Prostate gland (tissue), 2 donors: Measurements from ENCODE around the gene ACSM6.

Experiments used
- POLR2A ChIP-seq: fragments of 450-650 bp; IDR thresholded peaks from one replicate; pipeline ENCODE4 v1.6.1; 2016; ENCODE audit warnings: antibody characterized with exemption, mild to moderate bottlenecking
- TF ChIP-seq, protein P1 (sequence below), 4 experiments: fragments of 200-600 bp in 2 of 4; fragments of 450-650 bp in 2 of 4; sonication (generic) in 2 of 4; IDR thresholded peaks; 1 replicate in 3 of 4; 2 replicates in 1 of 4; pipeline ENCODE4 v1.5.1; 2016 to 2019; ENCODE audit warnings: antibody characterized with exemption in 4 of 4, mild to moderate bottlenecking in 2 of 4, moderate library complexity in 2 of 4

DNA sequence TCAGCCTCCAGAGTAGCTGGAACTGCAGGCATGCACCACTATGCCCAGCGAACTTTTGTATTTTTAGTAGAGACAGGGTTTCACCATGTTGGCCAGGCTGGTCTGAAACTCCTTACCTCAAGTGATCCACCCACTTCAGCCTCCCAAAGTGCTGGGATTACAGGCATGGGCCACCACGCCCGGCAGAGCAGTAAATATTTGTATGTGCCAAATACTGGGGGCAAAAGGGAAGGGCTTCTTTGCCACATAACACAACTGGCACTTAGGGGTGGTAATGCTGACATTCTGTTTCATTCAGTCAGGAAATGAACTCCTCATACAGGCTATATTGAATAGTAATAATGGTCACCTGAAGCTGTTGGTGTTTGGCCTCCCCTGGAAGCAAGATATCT, 41.6 kb downstream of the ACSM6 start:
- TF ChIP-seq, protein P1, sequence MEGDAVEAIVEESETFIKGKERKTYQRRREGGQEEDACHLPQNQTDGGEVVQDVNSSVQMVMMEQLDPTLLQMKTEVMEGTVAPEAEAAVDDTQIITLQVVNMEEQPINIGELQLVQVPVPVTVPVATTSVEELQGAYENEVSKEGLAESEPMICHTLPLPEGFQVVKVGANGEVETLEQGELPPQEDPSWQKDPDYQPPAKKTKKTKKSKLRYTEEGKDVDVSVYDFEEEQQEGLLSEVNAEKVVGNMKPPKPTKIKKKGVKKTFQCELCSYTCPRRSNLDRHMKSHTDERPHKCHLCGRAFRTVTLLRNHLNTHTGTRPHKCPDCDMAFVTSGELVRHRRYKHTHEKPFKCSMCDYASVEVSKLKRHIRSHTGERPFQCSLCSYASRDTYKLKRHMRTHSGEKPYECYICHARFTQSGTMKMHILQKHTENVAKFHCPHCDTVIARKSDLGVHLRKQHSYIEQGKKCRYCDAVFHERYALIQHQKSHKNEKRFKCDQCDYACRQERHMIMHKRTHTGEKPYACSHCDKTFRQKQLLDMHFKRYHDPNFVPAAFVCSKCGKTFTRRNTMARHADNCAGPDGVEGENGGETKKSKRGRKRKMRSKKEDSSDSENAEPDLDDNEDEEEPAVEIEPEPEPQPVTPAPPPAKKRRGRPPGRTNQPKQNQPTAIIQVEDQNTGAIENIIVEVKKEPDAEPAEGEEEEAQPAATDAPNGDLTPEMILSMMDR (IDR thresholded peaks at IDR 0.05): no peak
- TF ChIP-seq POLR2A: no peak
